OCI-LY1 (cell line): ENCODE measurements around the gene SALL1.

Experiments used
- H2AFZ ChIP-seq: fragments of 200-600 bp; sonication (generic), shearing (Covaris generic); 2 replicates; pipeline ENCODE4 v1.6.0; 2014; ENCODE audit warnings: antibody characterized with exemption, mild to moderate bottlenecking, low read length
- H3F3A ChIP-seq: fragments of 200-600 bp; sonication (generic), shearing (Covaris generic); 2 replicates; pipeline ENCODE4 v1.6.0; 2014; ENCODE audit warnings: mild to moderate bottlenecking, antibody characterized with exemption, low read length, moderate library complexity; ENCODE audit not compliant: insufficient read depth
- H3K27ac ChIP-seq: fragments of 200-600 bp; sonication (generic); 2 replicates; pipeline ENCODE4 v1.5.1; 2014; ENCODE audit warnings: low read length, mixed run types, mild to moderate bottlenecking, low read depth; ENCODE audit not compliant: poor library complexity, severe bottlenecking
- H3K27me3 ChIP-seq: fragments of 200-600 bp; sonication (generic); 2 replicates; pipeline ENCODE4 v1.6.0; 2014; ENCODE audit warnings: antibody characterized with exemption, mild to moderate bottlenecking, low read length, moderate library complexity; ENCODE audit not compliant: insufficient read depth
- H3K36me3 ChIP-seq: fragments of 200-600 bp; sonication (generic); 2 replicates; pipeline ENCODE4 v1.6.1; 2014; ENCODE audit warnings: mild to moderate bottlenecking, antibody characterized with exemption, low read length, moderate library complexity, mixed read lengths; ENCODE audit not compliant: insufficient read depth
- H3K4me1 ChIP-seq: fragments of 200-600 bp; sonication (generic); 2 replicates; pipeline ENCODE4 v1.5.1; 2014; ENCODE audit warnings: mild to moderate bottlenecking, low read length, moderate library complexity; ENCODE audit not compliant: insufficient read depth, severe bottlenecking
- H3K4me2 ChIP-seq: fragments of 200-600 bp; sonication (generic), shearing (Covaris generic); 2 replicates; pipeline ENCODE4 v1.6.1; 2014; ENCODE audit warnings: low read length
- H3K4me3 ChIP-seq: fragments of 200-600 bp; sonication (generic); 2 replicates; pipeline ENCODE4 v1.5.1; 2014; ENCODE audit warnings: low read length, low read depth, mild to moderate bottlenecking, mixed read lengths; ENCODE audit not compliant: poor library complexity, severe bottlenecking
- H3K79me2 ChIP-seq: fragments of 200-600 bp; shearing (Covaris generic); 2 replicates; pipeline ENCODE4 v1.6.1; 2016; ENCODE audit warnings: mixed run types, low read length, mixed read lengths; ENCODE audit not compliant: insufficient read depth
- H3K9ac ChIP-seq: fragments of 200-600 bp; sonication (generic), shearing (Covaris generic); 2 replicates; pipeline ENCODE4 v1.6.1; 2014; ENCODE audit warnings: mild to moderate bottlenecking, low read length, mixed read lengths
- H3K9me2 ChIP-seq: fragments of 200-600 bp; sonication (generic), shearing (Covaris generic); 2 replicates; pipeline ENCODE4 v1.6.1; 2014; ENCODE audit warnings: low read depth, mild to moderate bottlenecking, low read length, mixed read lengths
- H3K9me3 ChIP-seq: fragments of 200-600 bp; shearing (Covaris generic); 2 replicates; pipeline ENCODE4 v1.6.1; 2014; ENCODE audit warnings: low read length, mixed read lengths
- H4K20me1 ChIP-seq: fragments of 200-600 bp; sonication (generic), shearing (Covaris generic); 2 replicates; pipeline ENCODE4 v1.6.0; 2016; ENCODE audit warnings: mild to moderate bottlenecking, low read length; ENCODE audit not compliant: insufficient read depth
- EZH2 ChIP-seq: fragments of 200-600 bp; sonication (generic), shearing (Covaris generic); IDR thresholded peaks from 2 replicates; pipeline ENCODE4 v1.8.0; 2017; ENCODE audit warnings: borderline replicate concordance, mixed run types, mild to moderate bottlenecking, antibody characterized with exemption, low read length, moderate library complexity, mixed read lengths
- TF ChIP-seq, protein P1 (sequence below): fragments of 200-600 bp; sonication (generic), shearing (Covaris generic); IDR thresholded peaks from 2 replicates; pipeline ENCODE4 v1.5.1; 2017; ENCODE audit warnings: mild to moderate bottlenecking, antibody characterized with exemption, low read length, moderate library complexity, mixed read lengths

Gene SALL1

GRCh38 chr16:51133183-51133582 lies 17.9 kb downstream of the SALL1 start:
- Histone ChIP-seq H3K9ac (no peak overlapping the region), H3K9me2 (no peaks in the 10 kb centered on the region), H3K9me3 (no peaks in the 10 kb centered on the region), H3K79me2 (no peaks in the 10 kb centered on the region), H4K20me1 (no peaks in the 10 kb centered on the region), H3K4me1 (no peaks in the 10 kb centered on the region), H3K4me3 (no peak overlapping the region), H3K36me3 (no peaks in the 10 kb centered on the region), H3K27me3 (no peaks in the 10 kb centered on the region), H3F3A (no peaks in the 10 kb centered on the region), H2AFZ (no peak overlapping the region), H3K4me2 (no peak overlapping the region), H3K27ac (no peak overlapping the region)
- TF ChIP-seq, protein P1, sequence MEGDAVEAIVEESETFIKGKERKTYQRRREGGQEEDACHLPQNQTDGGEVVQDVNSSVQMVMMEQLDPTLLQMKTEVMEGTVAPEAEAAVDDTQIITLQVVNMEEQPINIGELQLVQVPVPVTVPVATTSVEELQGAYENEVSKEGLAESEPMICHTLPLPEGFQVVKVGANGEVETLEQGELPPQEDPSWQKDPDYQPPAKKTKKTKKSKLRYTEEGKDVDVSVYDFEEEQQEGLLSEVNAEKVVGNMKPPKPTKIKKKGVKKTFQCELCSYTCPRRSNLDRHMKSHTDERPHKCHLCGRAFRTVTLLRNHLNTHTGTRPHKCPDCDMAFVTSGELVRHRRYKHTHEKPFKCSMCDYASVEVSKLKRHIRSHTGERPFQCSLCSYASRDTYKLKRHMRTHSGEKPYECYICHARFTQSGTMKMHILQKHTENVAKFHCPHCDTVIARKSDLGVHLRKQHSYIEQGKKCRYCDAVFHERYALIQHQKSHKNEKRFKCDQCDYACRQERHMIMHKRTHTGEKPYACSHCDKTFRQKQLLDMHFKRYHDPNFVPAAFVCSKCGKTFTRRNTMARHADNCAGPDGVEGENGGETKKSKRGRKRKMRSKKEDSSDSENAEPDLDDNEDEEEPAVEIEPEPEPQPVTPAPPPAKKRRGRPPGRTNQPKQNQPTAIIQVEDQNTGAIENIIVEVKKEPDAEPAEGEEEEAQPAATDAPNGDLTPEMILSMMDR, result no peak
- TF ChIP-seq EZH2, result no peak

GRCh38 chr16:51132490-51133115 lies 18.5 kb downstream of the SALL1 start:
- Histone ChIP-seq H3K9ac (no peak overlapping the region), H3K27ac (no peak overlapping the region), H3K79me2 (no peaks in the 10 kb centered on the region), H3F3A (no peaks in the 10 kb centered on the region), H4K20me1 (no peaks in the 10 kb centered on the region), H3K4me1 (no peaks in the 10 kb centered on the region), H3K4me3 (no peak overlapping the region), H3K27me3 (no peaks in the 10 kb centered on the region), H3K4me2 (no peak overlapping the region), H2AFZ (no peak overlapping the region), H3K9me2 (no peaks in the 10 kb centered on the region), H3K36me3 (no peaks in the 10 kb centered on the region), H3K9me3 (no peaks in the 10 kb centered on the region)
- no peak for TF ChIP-seq EZH2
- TF ChIP-seq, protein P1, result no peak

- Histone ChIP-seq H3K9ac (no peak overlapping the region), H3K36me3 (no peaks in the 10 kb centered on the region), H3K27me3 (no peaks in the 10 kb centered on the region), H3K4me2 (no peak overlapping the region), H3K79me2 (no peaks in the 10 kb centered on the region), H4K20me1 (no peaks in the 10 kb centered on the region), H2AFZ (no peak overlapping the region), H3F3A (no peaks in the 10 kb centered on the region), H3K9me2 (no peaks in the 10 kb centered on the region), H3K4me3 (no peak overlapping the region), H3K4me1 (no peaks in the 10 kb centered on the region), H3K9me3 (no peaks in the 10 kb centered on the region), H3K27ac (no peak overlapping the region)
- TF ChIP-seq, protein P1, result no peak
- no peak for TF ChIP-seq EZH2
Observed at GRCh38 chr16:51131619-51132018, 19.5 kb downstream of the SALL1 start.
